GM21367 (cell line): ENCODE measurements around the gene CLDN2.
A peak's percentile ranks its signal among the peaks of the same experiment; 100 is the strongest.
"Not testable (repeated sequence)": the region's sequence is repeated elsewhere in the genome, so short reads cannot be mapped to it uniquely, and the experiment has no call there.

Source experiments
- ATAC-seq: cut with Tn5 transposase; IDR thresholded peaks from one replicate; pipeline ENCODE4 v1.9.1; 2021; ENCODE audit not compliant: unreplicated experiment

CLDN2 gene, protein sequence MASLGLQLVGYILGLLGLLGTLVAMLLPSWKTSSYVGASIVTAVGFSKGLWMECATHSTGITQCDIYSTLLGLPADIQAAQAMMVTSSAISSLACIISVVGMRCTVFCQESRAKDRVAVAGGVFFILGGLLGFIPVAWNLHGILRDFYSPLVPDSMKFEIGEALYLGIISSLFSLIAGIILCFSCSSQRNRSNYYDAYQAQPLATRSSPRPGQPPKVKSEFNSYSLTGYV

GRCh38 chrX:106919932-106920452 is at the start of gene CLDN2:
Gene CLDN2 (plus strand): TSS chrX:106920402. CDS start chrX:106928229, 7,827 bp downstream.
- ATAC-seq = no peak

DNA sequence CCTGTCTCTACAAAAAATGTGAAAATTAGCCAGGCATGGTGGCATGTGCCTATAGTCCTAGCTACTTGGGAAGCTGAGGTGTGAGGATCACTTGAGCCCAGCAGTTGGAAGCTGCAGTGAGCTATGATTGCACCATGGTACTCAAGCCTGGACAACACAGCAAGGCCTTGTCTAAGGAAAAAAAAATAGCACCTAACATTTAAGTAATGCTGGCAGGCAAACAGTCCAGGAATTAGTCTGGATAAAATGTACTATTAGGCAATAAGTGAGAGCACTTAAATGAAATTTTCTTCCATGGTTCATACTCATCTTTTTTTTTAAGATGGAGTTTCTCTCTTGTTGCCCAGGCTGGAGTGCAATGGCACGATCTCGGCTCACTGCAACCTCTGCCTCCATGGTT is 47.4 kb upstream of the CLDN2 start:
- ATAC-seq = not testable (repeated sequence)

GRCh38 chrX:106874075-106874474 is 46.1 kb upstream of the CLDN2 start:
- ATAC-seq = no peak

GRCh38 chrX:106875151-106875550 is 45.1 kb upstream of the CLDN2 start:
- ATAC-seq = no peak

- no peak for ATAC-seq
Measured at GRCh38 chrX:106889468-106889867, 30.7 kb upstream of the CLDN2 start.

DNA sequence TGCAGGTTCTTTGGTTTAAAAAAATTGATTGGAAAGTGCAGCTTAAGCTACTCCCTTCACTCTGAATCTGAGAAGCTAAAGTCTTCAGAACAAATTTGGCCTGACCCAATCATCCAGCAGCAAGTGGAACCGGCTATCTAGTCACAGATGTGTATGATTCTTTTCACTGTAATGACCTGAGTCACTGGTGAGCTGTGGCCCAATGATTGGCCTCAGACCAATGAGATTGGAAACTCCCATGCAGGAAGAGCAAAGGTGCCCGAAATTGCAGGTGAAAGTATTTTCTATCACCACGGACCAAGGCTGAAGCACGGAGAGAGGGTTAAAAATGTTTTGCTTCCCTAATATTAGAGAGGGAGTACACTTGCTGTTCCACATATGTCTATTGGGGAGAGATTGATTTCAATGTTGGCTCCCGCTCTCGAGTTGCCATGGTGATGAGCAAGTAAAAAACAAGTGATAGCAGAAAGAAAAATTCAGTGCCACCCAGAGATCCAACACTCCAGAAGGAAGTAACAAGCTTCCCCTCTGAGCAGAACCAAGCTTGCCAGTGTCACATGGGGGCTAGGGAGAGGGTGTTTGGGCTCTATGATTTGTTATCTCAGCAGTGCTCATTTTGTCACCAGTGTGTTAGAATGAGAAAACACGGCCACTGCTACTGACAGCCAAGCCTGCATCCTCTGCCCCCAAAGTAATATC is 28.3 kb upstream of the CLDN2 start:
- no peak for ATAC-seq

DNA sequence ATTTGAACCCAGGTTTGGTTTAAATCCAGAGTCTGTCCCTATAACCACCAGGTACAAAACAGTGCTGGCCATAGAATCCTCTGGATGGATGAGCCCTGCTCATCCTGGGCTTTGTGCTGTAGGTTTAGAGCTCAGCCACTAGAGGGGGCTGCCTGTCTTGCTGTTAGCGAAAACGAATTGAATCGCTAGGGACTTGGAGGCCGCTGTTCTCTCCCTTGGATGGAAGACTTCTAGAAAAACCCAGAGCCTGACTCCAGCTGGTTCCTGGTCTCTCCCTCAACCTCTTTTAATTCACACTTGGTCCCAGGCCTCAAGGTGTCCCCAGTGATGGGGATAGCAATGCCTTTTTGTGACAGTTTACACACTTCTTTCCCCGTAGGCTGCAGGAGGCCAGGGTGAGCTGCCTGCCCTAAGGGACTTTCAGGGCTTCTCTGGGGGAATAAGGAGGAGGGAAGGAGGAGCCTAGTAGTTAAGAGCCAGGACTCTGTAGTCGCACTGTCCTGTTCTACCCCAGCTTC is 25.8 kb upstream of the CLDN2 start:
- peak; percentile 91 for ATAC-seq

DNA sequence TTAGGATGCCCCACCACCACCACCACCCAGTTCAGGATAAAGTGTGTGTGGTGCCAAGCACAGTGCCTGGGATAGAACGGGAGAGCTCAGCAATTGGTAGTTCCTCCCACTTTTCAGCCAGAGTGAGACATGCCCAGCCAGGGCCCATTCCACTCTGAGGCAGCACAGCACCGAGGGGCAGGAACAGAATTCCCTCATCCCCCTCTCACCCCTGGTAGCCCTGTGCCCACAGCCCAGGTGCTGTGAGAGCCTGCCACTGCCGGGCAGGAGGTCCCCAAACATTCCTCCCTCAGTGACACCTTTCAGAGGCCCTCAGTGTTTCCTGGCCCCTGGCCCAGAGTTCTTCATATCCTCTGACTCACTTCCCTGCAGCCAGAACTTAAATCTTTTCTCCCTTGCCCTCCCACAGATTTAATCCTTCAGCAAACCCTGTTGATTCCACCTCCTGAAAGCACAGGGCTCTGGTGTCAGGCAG is 25.2 kb upstream of the CLDN2 start:
- ATAC-seq = no peak

DNA sequence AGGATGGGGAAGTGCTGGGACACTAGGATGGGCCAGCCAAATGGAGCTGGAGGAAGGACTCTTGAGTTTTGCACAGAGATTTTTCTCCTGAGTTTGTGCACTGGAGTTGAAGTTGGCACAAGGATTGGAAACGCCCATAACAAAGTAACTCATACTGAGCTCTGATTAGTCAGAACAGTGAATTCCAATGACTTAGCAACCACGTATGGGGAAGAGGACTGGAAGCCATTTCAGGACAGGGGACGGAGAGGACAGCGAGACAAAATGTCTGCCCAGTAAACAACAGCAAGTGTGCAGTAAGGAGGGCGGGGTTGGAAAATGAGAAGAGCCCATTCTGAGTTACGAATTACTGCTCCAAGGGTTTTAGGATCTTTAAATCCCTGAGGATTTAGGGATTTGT is 22.9 kb upstream of the CLDN2 start:
- no peak for ATAC-seq

DNA sequence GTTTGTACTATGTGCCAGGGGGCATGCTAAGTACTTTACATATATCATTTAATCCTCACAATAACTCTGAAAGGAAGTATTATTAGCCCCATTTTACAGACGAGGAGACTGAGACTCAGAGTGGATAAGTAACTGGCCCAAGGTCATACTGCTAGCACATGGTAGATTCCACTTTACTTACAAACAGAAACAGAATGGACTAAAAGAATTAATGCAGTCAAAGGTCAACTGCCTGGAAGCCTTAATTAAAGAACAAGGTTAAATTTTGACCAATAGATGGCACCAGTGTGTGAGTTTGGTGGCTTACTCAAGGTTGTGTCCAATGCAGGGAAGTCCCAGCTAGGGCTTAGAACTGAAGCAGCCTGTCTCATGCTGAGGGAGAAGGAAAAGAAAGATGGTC is 21.7 kb upstream of the CLDN2 start:
- ATAC-seq = no peak

GRCh38 chrX:106899276-106899675 is 20.9 kb upstream of the CLDN2 start:
- no peak for ATAC-seq

- ATAC-seq = no peak
Measured at GRCh38 chrX:106899841-106900240, 20.4 kb upstream of the CLDN2 start.

DNA sequence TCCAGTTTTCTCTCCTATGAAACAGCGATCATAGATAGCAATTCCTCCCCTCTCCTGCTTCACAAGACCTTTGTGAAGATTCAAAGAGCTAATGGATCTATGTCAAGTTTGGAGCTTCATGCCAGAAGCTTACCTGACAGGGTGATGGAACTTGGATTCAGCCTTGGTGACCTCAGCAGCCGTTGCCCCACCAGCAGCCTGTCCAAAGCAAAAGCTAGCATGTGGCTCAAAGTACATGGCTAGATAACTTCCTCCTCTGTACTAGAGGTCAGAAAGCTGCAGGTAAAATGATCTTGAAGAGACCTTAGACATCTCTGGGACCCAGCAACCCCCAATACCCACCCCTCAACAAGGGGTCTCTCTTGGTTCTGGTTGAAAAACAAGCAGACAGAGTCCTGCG is 18.9 kb upstream of the CLDN2 start:
- ATAC-seq = no peak

GRCh38 chrX:106901781-106902219 is 18.4 kb upstream of the CLDN2 start:
- no peak for ATAC-seq

GRCh38 chrX:106902684-106903083 is 17.5 kb upstream of the CLDN2 start:
- no peak for ATAC-seq

DNA sequence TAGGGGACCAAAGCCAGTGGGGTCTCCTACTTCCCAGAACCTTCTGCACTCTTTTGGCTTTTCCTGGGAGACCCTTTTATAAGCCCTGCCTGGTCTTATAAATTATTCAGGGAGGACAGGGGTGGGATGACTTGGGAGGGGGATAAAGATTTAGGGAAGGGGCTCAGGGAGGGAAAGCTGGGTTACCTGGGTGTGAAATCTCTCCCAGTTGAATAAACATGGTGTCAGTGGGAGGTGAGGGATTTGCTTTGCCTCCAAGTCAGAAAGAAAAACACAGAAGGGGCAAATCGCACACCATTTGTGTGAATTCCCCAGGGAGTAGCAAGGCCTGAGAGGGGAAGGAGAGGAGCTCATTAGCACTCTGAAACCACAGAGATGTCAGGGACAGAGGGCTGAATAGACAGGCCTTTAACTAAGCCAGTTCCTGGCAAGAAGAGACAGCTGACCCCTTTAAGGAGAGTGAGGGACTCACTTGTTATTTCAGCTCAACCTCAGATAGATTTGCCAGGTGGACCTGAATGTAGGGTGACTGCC is 16.8 kb upstream of the CLDN2 start, which contains the start of gene RIPPLY1:
Gene RIPPLY1, minus strand, starts transcription at position 51 of the 534 bp plus-strand sequence. CDS start 54 bp downstream, outside the sequence.
- no peak for ATAC-seq

GRCh38 chrX:106903856-106904528 is 16.2 kb upstream of the CLDN2 start:
- no peak for ATAC-seq

DNA sequence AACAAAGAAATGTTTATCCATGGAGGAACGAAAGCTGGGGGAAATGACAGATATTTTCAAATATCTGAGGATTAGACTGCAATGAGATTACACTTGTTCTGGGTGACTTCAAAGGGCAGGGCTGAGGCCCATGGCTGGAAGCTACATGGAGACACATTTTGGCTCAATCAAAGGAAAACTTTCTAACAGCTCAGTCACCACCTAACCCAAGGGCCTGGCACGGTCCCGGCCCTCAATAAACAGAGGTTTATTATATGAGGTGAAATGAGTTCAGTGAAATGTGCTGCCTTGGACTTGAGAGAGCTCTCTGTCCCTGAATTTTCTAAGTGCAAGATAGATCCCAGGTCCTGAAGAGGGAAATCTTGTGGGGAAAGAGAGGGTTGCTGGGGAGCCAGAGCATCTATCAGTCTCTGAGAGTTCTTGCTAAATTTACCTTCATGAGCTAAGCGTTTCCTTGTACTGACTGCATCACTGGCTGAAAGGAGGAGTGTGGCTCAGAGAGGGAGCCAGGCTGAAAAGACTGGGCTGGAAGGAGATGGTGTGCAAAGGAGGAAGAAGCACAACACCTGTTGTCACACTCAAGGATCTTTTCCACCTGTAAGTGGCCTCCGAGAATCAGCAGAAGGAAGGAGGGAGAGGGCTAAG is 15.0 kb upstream of the CLDN2 start:
- ATAC-seq = no peak

GRCh38 chrX:106906361-106906760 is 13.8 kb upstream of the CLDN2 start:
- ATAC-seq = no peak

- ATAC-seq = no peak
Measured at GRCh38 chrX:106912864-106913263, 7.3 kb upstream of the CLDN2 start.
